H1 (cell line): Measurements from ENCODE around the gene ANGPTL8. TPM values are rescaled to one million over a fixed set of nuclear protein-coding genes. Genes with fewer than 3 reads are reported as not detected.

ENCODE experiments used
- ASH2L ChIP-seq: fragments of 200-600, 300-600 bp; sonication (generic); IDR thresholded peaks from one replicate; pipeline ENCODE4 v1.7.1; 2017; ENCODE audit warnings: low read length
- CHD1 ChIP-seq: IDR thresholded peaks from 2 replicates; pipeline ENCODE4 v1.6.1; 2012; ENCODE audit warnings: low read depth, low read length, improper control_type of control experiment
- GABPA ChIP-seq: IDR thresholded peaks from 2 replicates; pipeline ENCODE4 v1.6.1; 2011; ENCODE audit warnings: mild to moderate bottlenecking, low read length, moderate library complexity, borderline replicate concordance; ENCODE audit not compliant: insufficient read depth
- JUN ChIP-seq: IDR thresholded peaks from 2 replicates; pipeline ENCODE4 v1.6.1; 2011; ENCODE audit warnings: low read depth, mild to moderate bottlenecking, improper control_type of control experiment, low read length
- KDM4A ChIP-seq: IDR thresholded peaks from one replicate; pipeline ENCODE4 v1.7.1; 2012; ENCODE audit warnings: low read depth, mild to moderate bottlenecking, moderate library complexity, low read length, inconsistent platforms; ENCODE audit not compliant: severe bottlenecking
- PHF8 ChIP-seq: fragments of 200-600 bp; sonication (generic); conservative IDR thresholded peaks from 2 replicates; pipeline ENCODE4 v1.7.1; 2012; ENCODE audit warnings: low read depth, mild to moderate bottlenecking, inconsistent platforms, low read length, moderate library complexity
- POU5F1 ChIP-seq: IDR thresholded peaks from 2 replicates; pipeline ENCODE4 v1.6.1; 2011; ENCODE audit warnings: low read depth, mild to moderate bottlenecking, low read length, moderate library complexity
- RXRA ChIP-seq: IDR thresholded peaks from 2 replicates; pipeline ENCODE4 v1.6.1; 2011; ENCODE audit warnings: low read depth, mild to moderate bottlenecking, low read length, moderate library complexity; ENCODE audit not compliant: insufficient read depth
- SAP30 ChIP-seq: fragments of 300-600 bp; sonication (generic); IDR thresholded peaks from 2 replicates; pipeline ENCODE4 v1.7.1; 2012; ENCODE audit warnings: low read length, moderate library complexity, mild to moderate bottlenecking, inconsistent platforms; ENCODE audit not compliant: insufficient read depth, insufficient replicate concordance
- SIRT6 ChIP-seq: IDR thresholded peaks from one replicate; pipeline ENCODE4 v1.7.1; 2012; ENCODE audit warnings: low read length, inconsistent platforms
- SP1 ChIP-seq: IDR thresholded peaks from 2 replicates; pipeline ENCODE4 v1.6.1; 2011; ENCODE audit warnings: low read depth, low read length
- SUZ12 ChIP-seq: fragments of 200-600 bp; sonication (generic); IDR thresholded peaks from 2 replicates; pipeline ENCODE4 v1.6.1; 2012; ENCODE audit warnings: mild to moderate bottlenecking, inconsistent platforms, low read length, moderate library complexity, mixed read lengths
- TAF1 ChIP-seq: IDR thresholded peaks from 2 replicates; pipeline ENCODE4 v1.6.1; 2011; ENCODE audit warnings: mild to moderate bottlenecking, low read depth, low read length
- YY1 ChIP-seq: IDR thresholded peaks from 2 replicates; pipeline ENCODE4 v1.6.1; 2011; ENCODE audit warnings: low read depth, mild to moderate bottlenecking, low read length
- ZNF274 ChIP-seq: IDR thresholded peaks from 2 replicates; pipeline ENCODE4 v1.7.0; 2012; ENCODE audit warnings: low read length, borderline replicate concordance; ENCODE audit errors: extremely low read depth
- polyA plus RNA-seq, 7 experiments: library from polyadenylated mRNA; depleted of rRNA in 3 of 7; stranded (reverse) in 5 of 7; unstranded in 2 of 7; fragments of >200 nt in 5 of 7; fragments of 200-250 nt in 2 of 7; gene quantifications; 1 replicate in 5 of 7; 2 replicates in 1 of 7; 4 replicates in 1 of 7; pipeline versions ENCODE4 v1.2.1 to v1.2.3, GENCODE V29; 2011 to 2013; ENCODE audit warnings: missing spikeins in 2 of 7, mixed read lengths in 2 of 7
- total RNA-seq: library from RNA; stranded (reverse); fragmentation: NEBNext Ultra II Directional; extraction: Animal tissue kit (Norgen Biotek cat#: 25700); gene quantifications from 2 replicates; pipeline ENCODE4 v1.2.1, GENCODE V29; 2021

Gene ANGPTL8
- total and polyA plus RNA-seq, 2 of the 8 experiments (the other 6 are each of a cell fraction or from before 2014, with no cell fraction given), result not detected

DNA sequence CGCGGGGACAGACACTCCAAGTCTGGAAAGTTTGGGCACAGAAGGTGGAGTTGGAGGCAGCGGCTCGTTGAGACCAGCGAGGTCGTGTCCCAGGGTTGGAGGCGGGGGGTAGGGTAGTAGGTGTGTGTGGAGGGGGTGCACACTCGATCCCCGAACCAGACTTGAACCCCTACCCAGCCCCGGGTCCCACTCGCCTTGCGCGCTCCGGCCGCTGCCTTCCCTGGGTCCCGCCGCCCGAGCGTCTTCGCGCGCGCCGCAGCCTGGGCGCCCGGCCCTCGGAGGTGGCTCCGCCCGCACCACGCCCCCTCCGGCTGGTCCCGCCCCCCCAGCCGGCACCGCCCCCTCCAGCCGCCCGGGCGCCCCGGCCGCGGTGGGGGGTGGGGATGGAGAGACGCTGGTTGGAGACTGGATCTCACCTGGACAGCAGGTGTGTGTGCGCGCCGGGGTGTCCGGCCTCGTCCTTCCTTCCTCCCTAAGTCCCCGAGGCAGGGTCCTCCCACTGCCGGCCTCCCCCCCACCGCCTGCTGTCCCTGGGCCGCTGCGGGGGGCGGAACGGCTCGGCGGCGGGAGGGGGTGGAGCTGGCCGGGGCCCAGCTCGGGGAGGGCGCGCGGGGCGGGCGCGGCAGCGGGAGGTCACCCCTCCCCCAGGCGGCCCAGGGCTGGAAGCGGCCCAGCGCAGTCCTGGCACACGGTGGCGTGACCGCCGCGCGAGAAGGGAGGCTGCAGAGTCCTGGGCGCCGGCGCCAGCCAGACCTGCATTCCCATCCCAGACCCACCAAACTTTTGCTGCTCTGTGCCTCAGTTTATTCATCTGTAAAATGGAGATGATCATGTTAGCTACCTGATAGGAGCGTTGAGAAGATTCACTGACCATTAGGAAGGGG, 41.9 kb upstream of the ANGPTL8 start, which contains the start of gene KANK2 (continued):
- TF ChIP-seq JUN, result no peak
- peak; percentile 21; the same call in 1 of the 2 replicates for TF ChIP-seq GABPA
- TF ChIP-seq KDM4A, result peak; percentile 71
- peak; percentile 31; the same call in 1 of the 2 replicates for TF ChIP-seq PHF8
- TF ChIP-seq SUZ12, result no peak
- no peak; the same call in 1 of the 2 replicates for TF ChIP-seq TAF1
- TF ChIP-seq RXRA, result no peak
- TF ChIP-seq SAP30, result no peak
- no peak for TF ChIP-seq YY1
- no peak for TF ChIP-seq POU5F1
- no peak for TF ChIP-seq ZNF274
- peak; percentile 61 for TF ChIP-seq ASH2L
- no peak for TF ChIP-seq SP1
- TF ChIP-seq CHD1, result no peak
- TF ChIP-seq SIRT6, result no peak
